Measurements from ENCODE around the gene FBXL5. TPM values are rescaled to one million over a fixed set of nuclear protein-coding genes. Genes with fewer than 3 reads are reported as not detected.

FBXL5 gene
- total and polyA plus RNA-seq, 4 donors, result 45.9 to 138 (median 87.8) TPM

DNA sequence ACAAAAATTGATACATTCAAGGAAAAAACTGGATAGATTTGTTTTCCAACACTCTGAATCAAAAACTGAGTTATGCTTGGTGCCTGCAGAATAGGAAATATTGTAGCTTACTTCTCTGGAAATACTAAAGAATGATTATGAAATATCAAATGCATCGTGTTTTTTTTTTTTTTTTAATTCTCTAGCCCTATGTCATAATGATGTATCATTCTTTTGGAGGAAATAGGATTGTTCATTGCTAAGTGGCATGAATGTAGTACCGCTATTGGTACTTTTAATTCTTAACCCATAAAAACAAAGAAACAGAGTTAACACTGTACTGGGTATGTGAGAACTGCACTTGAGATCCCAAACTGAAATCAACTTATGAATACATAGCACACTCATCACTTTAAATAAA is 18.9 kb upstream of the FBXL5 start:
- Histone ChIP-seq H3K4me3 (no peak overlapping the region), H3K9ac (ENCODE audit: insufficient read depth in 1 of 2, low read length in 2 of 2) (no peak overlapping the region), H3K9me3 (ENCODE audit: control insufficient read depth in 4 of 4, insufficient read depth in 3 of 4, low read length in 3 of 4) (no peaks in the 10 kb centered on the region), H3K4me1 (ENCODE audit: control insufficient read depth in 5 of 5, insufficient read depth in 5 of 5, low read length in 5 of 5) (peaks cover 0 to 3% (median 0%) of the 10 kb centered on the region in 5 donors), H3K27ac (ENCODE audit: low read depth in 1 of 2, low read length in 1 of 2) (no peak overlapping the region), H3K27me3 (ENCODE audit: control insufficient read depth in 3 of 3, insufficient read depth in 3 of 3, low read length in 2 of 3) (no peaks in the 10 kb centered on the region), H3K36me3 (ENCODE audit: control insufficient read depth in 4 of 4, insufficient read depth in 4 of 4, low read length in 4 of 4) (no peaks in the 10 kb centered on the region)
- DNase-seq, result no peak
- TF ChIP-seq CTCF (IDR thresholded peaks at IDR 0.05; ENCODE audit: control extremely low read depth, extremely low read depth), result no peak
- 60 to 73% methylated on average over 2 of the region's 2 CpGs for WGBS, 2 donors
- no peak for ATAC-seq (ENCODE audit: insufficient read depth, low FRiP score)

DNA sequence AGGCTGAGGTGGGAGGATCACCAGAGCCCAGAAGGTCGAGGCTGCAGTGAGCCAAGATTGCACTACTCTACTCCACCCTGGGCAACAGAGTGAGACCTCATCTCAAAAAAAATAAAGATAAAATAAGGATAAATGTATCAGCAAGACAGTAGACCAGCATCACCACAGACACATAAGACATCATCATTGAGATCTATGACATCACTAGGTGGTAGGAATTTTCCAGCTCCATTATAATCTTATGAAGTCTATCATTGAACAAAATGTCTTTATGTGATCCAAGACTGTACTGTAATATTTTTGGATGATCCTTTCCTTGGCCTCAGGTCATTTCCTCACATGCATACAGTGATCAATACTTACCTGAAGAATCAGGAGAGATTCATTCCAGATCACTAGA is 18.2 kb upstream of the FBXL5 start:
- Histone ChIP-seq H3K9ac (ENCODE audit: insufficient read depth in 1 of 2, low read length in 2 of 2) (no peak overlapping the region), H3K36me3 (ENCODE audit: control insufficient read depth in 4 of 4, insufficient read depth in 4 of 4, low read length in 4 of 4) (no peaks in the 10 kb centered on the region)
- ATAC-seq (ENCODE audit: insufficient read depth, low FRiP score), result no peak

GRCh38 chr4:15672101-15672500 is 16.9 kb upstream of the FBXL5 start:
- peaks cover 0 to 3% (median 0%) of the 10 kb centered on the region in 5 donors for H3K4me1 ChIP-seq (ENCODE audit: control insufficient read depth in 5 of 5, insufficient read depth in 5 of 5, low read length in 5 of 5)
- H3K4me3 ChIP-seq, result no peak overlapping the region
- H3K9me3 ChIP-seq (ENCODE audit: control insufficient read depth in 4 of 4, insufficient read depth in 3 of 4, low read length in 3 of 4), result no peaks in the 10 kb centered on the region
- no peak for TF ChIP-seq CTCF (IDR thresholded peaks at IDR 0.05; ENCODE audit: control extremely low read depth, extremely low read depth)
- no peaks in the 10 kb centered on the region for H3K36me3 ChIP-seq (ENCODE audit: control insufficient read depth in 4 of 4, insufficient read depth in 4 of 4, low read length in 4 of 4)
- no peak for DNase-seq
- no peak overlapping the region for H3K9ac ChIP-seq (ENCODE audit: insufficient read depth in 1 of 2, low read length in 2 of 2)
- ATAC-seq (ENCODE audit: insufficient read depth, low FRiP score), result no peak
- no peaks in the 10 kb centered on the region for H3K27me3 ChIP-seq (ENCODE audit: control insufficient read depth in 3 of 3, insufficient read depth in 3 of 3, low read length in 2 of 3)
- WGBS, 2 donors, result 78 to 96% methylated on average over 3 of the region's 3 CpGs
- H3K27ac ChIP-seq (ENCODE audit: low read depth in 1 of 2, low read length in 1 of 2), result no peak overlapping the region

More for the DNA sequence above, 18.2 kb upstream of the FBXL5 start:
- WGBS, 2 donors, result 87 to 100% methylated on average over 1 of the region's 1 CpG
- no peaks in the 10 kb centered on the region for H3K27me3 ChIP-seq (ENCODE audit: control insufficient read depth in 3 of 3, insufficient read depth in 3 of 3, low read length in 2 of 3)
- no peak for TF ChIP-seq CTCF (IDR thresholded peaks at IDR 0.05; ENCODE audit: control extremely low read depth, extremely low read depth)
- no peaks in the 10 kb centered on the region for H3K9me3 ChIP-seq (ENCODE audit: control insufficient read depth in 4 of 4, insufficient read depth in 3 of 4, low read length in 3 of 4)
- H3K4me1 ChIP-seq (ENCODE audit: control insufficient read depth in 5 of 5, insufficient read depth in 5 of 5, low read length in 5 of 5), result peaks cover 0 to 3% (median 0%) of the 10 kb centered on the region in 5 donors
- no peak overlapping the region for H3K27ac ChIP-seq (ENCODE audit: low read depth in 1 of 2, low read length in 1 of 2)
- no peak for DNase-seq
- no peak overlapping the region for H3K4me3 ChIP-seq

DNA sequence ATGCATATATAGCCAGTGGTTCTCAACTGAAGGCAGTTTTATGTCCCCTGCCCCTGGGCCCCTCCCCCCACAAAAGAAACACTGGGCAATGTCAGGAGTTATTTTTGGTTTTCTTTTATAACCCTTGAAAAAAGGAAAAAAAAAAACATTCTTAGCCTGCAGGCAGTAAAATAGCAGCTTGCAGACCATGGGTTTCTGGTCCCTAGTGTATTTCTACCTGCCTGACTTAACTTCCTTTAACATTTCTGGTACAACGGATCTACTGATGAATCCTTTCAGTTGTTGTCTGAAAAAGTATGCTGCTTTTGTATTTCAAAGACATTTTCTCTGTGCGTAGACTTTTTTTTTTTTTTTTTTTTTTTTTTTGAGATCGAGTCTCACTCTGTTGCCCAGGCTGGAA is 15.4 kb upstream of the FBXL5 start:
- no peak for ATAC-seq (ENCODE audit: insufficient read depth, low FRiP score)
- WGBS, 2 donors, result 77 to 98% methylated on average over 3 of the region's 3 CpGs

More for the DNA sequence above, 15.4 kb upstream of the FBXL5 start:
- H3K27me3 ChIP-seq (ENCODE audit: control insufficient read depth in 3 of 3, insufficient read depth in 3 of 3, low read length in 2 of 3), result no peaks in the 10 kb centered on the region
- H3K27ac ChIP-seq (ENCODE audit: low read depth in 1 of 2, low read length in 1 of 2), result no peak overlapping the region
- no peak for TF ChIP-seq CTCF (IDR thresholded peaks at IDR 0.05; ENCODE audit: control extremely low read depth, extremely low read depth)
- DNase-seq, result no peak
- H3K36me3 ChIP-seq (ENCODE audit: control insufficient read depth in 4 of 4, insufficient read depth in 4 of 4, low read length in 4 of 4), result no peaks in the 10 kb centered on the region
- no peak overlapping the region for H3K9ac ChIP-seq (ENCODE audit: insufficient read depth in 1 of 2, low read length in 2 of 2)
- H3K9me3 ChIP-seq (ENCODE audit: control insufficient read depth in 4 of 4, insufficient read depth in 3 of 4, low read length in 3 of 4), result no peaks in the 10 kb centered on the region
- peaks cover 0 to 3% (median 2%) of the 10 kb centered on the region in 5 donors for H3K4me1 ChIP-seq (ENCODE audit: control insufficient read depth in 5 of 5, insufficient read depth in 5 of 5, low read length in 5 of 5)
- no peak overlapping the region for H3K4me3 ChIP-seq
